ENCODE results near the gene OS9.

OS9 gene

DNA sequence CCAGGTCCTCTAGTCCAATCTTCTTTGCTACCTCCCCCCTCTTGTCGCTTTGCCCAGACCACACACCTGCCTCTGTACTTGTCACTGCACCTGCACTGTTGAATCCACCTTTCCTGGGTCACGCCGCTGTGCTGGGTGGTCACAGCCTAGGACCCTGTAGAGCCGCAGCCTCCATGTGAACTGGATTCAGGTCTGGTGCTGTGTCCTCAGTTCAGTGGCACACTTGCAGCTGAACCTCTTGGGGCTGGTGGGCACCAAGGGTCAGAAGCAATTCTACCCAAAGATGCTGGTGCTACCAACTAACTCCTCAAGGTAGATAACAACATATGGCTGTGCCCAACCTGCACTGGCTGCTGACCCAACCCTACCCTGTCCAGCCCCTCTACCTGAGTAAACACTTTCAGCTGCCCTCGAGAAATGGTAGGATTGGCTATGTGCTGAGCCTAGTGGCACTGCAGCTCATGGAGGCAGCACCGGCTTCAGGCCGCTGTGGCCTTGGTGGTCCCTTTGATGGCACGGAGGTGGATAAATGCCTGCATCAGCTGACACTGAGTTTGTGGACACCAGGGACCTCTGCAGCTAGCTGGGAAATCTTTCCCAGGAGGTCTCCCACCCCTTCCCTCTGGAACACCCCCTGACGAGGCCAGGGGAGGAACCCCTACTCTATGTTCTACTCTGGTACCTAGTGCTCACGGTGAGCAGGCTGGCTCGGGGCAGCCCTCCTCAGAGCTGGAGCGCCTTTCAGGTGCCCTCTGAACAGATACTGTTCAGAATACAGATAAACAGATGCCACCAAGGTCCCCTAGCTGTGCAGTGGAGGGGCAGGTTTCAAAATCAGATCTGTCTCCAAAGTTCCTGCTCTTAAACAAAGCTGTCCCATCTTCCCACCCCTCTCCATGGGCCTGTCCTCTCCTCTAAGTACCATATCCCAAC is 30.3 kb downstream of the OS9 start:
- Histone ChIP-seq H3K9ac (no peak overlapping the region), H3K27ac (0 out of 22 replicates have a peak overlapping the region, but pooled peaks of 1 of the 11 experiments have one; percentile 4), H3K4me3 (no peak overlapping the region), H4K20me1 (peaks cover 0 to 72% (median 5%) of the 10 kb centered on the region in 11 experiments; a peak in 9 of 22 replicates), H3K9me3 (replicated peaks in 1 of 11) (peaks cover 0 to 21% (median 13%) of the 10 kb centered on the region in 11 experiments; a peak in 15 of 22 replicates), H3K4me1 (peaks cover 0 to 7% (median 5%) of the 10 kb centered on the region in 10 experiments; a peak in 10 of 20 replicates), H3K36me3 (peaks cover 52 to 90% (median 61%) of the 10 kb centered on the region in 11 experiments), H3K4me2 (no peak overlapping the region; a peak in 1 of 22 replicates), H3K27me3 (no peaks in the 10 kb centered on the region)
- no peak for TF ChIP-seq Cebpa-rat (IDR thresholded peaks at IDR 0.05)

DNA sequence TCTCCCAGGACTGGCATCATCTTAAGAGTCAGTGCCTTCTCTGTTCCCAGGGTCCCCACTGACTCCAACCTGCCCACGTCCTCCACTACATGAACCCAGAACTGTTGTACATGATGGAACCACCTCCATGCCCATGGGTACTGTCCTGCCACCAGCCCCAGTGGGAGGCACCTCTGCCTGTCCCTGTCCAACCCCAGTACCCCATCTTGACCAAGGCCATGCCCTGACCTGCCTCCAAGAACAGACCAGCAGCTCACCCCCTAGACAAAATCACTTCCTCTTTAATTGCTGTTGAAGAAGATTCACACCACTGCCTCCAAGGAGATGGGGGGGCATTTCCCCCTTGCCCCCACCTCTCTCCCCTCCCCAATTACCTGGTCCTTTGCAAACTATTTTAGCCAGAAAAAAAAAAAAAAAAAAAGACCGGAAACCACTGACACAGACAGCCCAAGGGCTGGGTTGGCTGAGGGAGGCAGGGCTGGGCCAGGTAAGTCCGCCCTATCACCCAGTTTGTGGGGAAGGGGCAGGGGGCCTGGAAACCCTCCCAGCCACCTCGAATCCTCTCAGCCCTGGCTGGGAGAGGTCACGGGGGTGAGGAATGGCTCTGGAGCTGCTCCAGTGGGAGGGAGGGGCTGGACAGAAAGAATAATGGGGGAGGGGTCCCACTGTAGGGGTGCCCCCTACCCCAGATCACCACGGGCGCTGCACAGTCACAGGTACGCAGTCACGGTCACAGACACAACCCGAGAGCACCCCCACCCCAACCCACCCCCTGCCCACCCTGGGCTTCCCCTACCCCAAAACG is 31.2 kb downstream of the OS9 start:
- Histone ChIP-seq H3K4me3 (no peak overlapping the region), H3K9me3 (replicated peaks in 1 of 11) (peaks cover 0 to 21% (median 13%) of the 10 kb centered on the region in 11 experiments; a peak in 15 of 22 replicates), H3K36me3 (peaks cover 51 to 90% (median 61%) of the 10 kb centered on the region in 11 experiments), H3K27me3 (no peaks in the 10 kb centered on the region), H3K9ac (no peak overlapping the region), H3K27ac (0 out of 22 replicates have a peak overlapping the region, but pooled peaks of 1 of the 11 experiments have one; percentile 4), H4K20me1 (peaks cover 0 to 65% (median 5%) of the 10 kb centered on the region in 11 experiments; a peak in 9 of 22 replicates), H3K4me2 (peak overlapping the region in 1 of 11 experiments; percentile 5; a peak in 1 of 22 replicates), H3K4me1 (peaks cover 0 to 7% (median 5%) of the 10 kb centered on the region in 10 experiments; a peak in 10 of 20 replicates)
- TF ChIP-seq Cebpa-rat (IDR thresholded peaks at IDR 0.05): no peak

DNA sequence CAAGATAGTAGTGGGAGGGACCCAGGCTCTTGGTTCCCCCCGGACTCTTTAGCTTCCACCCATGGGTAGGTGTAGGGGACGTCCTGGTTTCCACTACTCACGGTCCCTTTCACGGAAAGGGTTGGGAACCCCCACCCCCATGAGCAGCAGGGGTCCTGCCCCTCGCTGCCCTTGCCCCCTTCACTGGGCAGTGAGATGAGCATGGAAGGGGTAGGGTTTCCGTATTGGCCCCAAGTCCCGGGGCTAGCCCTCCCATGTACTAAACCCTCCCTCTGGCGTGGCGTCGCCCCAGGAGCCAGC is 31.9 kb downstream of the OS9 start:
- H3K27ac ChIP-seq: no peak overlapping the region
- no peak overlapping the region for H3K4me3 ChIP-seq

DNA sequence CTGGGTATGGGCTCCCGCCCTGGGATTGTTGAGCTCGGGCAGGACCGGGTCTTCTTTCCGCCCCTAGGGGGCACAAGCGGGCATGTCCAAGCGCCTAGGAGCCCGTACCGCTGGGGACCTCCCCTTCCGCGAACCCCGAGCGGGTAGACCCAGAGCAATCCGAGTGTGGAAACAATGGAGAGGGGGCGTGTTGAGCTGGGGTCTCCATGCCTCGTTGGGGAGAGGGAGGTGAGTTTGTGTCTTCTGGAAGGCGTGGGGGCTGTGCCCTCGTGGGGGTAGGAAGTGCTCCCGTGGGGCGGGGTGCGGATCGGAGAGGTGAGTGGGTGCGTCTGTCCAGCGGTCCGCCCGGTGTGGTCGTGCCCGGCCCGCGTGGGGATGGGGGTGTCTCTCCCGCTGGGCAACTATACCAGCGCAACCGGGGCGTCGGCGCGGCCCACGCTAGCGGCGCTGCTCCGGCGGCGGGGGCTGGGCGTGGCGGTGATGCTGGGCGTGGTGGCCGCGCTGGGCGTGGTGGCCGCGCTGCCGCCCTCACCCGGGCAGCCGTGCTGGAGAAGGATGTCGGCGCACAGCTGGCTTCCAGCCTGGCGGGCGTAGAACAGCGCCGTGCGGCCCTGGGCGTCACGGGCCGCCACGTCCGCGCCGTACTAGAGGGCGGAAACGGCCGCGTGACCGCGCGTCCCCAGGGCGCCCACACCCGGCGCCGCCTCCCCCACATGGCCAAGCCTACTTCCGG is 32.4 kb downstream of the OS9 start:
- Histone ChIP-seq H4K20me1 (peaks cover 0 to 62% (median 4%) of the 10 kb centered on the region in 11 experiments; a peak in 6 of 22 replicates), H3K36me3 (peaks cover 51 to 90% (median 61%) of the 10 kb centered on the region in 11 experiments), H3K4me1 (peaks cover 0 to 7% (median 5%) of the 10 kb centered on the region in 10 experiments; a peak in 10 of 20 replicates), H3K27me3 (no peaks in the 10 kb centered on the region), H3K4me2 (no peak overlapping the region), H3K9me3 (replicated peaks in 1 of 11) (peaks cover 0 to 21% (median 13%) of the 10 kb centered on the region in 11 experiments; a peak in 15 of 22 replicates), H3K4me3 (no peak overlapping the region), H3K9ac (no peak overlapping the region), H3K27ac (no peak overlapping the region)
- TF ChIP-seq Cebpa-rat (IDR thresholded peaks at IDR 0.05): no peak

More for the DNA sequence above, 31.9 kb downstream of the OS9 start:
- H3K4me2 ChIP-seq: no peak overlapping the region
- H3K36me3 ChIP-seq: peaks cover 51 to 90% (median 61%) of the 10 kb centered on the region in 11 experiments
- H4K20me1 ChIP-seq: peaks cover 0 to 62% (median 5%) of the 10 kb centered on the region in 11 experiments; a peak in 8 of 22 replicates
- TF ChIP-seq Cebpa-rat (IDR thresholded peaks at IDR 0.05): no peak
- no peak overlapping the region for H3K9ac ChIP-seq
- H3K9me3 ChIP-seq (replicated peaks in 1 of 11): peaks cover 0 to 21% (median 13%) of the 10 kb centered on the region in 11 experiments; a peak in 15 of 22 replicates
- H3K4me1 ChIP-seq: peaks cover 0 to 7% (median 5%) of the 10 kb centered on the region in 10 experiments; a peak in 10 of 20 replicates
- H3K27me3 ChIP-seq: no peaks in the 10 kb centered on the region

DNA sequence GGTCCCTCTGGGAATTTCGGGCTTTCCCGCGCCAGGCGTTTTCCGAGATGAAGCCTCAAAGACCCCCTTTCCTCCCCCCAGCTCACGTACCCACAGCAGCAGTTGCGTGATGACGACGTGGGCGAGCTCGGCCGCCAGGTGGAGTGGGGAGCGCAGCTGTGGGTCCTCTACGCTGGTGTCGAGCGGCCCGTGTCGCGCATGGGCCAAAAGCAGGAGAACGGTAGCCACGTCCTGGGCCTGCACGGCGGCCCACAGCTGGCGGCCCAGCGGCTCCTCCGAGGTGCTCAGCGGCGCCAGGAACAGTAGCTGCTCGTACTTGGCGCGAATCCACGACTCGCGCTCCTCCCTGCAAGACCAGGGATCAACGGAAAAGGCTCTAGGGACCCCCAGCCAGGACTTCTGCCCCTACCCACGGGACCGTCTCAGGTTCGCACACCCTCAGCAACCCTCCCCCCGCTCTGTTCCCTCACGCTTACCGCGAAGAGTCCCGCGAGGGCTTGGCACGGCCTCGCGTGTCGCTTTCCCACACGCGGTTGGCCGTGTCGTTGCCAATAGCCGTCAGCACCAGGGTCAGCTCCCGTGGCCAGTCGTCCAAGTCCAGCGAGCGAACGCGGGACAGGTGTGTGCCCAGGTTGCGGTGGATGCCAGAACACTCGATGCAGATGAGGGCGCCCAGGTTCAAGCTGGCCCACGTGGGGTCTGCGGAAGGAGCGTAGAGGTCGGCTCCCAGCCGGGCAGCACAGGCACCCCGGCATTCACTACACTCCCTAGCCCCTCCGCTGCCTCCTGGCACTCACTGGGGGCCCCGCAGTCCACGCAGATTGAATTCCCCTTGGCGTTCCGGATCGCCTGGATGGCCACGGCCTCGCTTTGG is 33.2 kb downstream of the OS9 start:
- no peak overlapping the region for H3K27ac ChIP-seq
- peaks cover 0 to 7% (median 5%) of the 10 kb centered on the region in 10 experiments; a peak in 10 of 20 replicates for H3K4me1 ChIP-seq
- no peak overlapping the region for H3K4me2 ChIP-seq
- peaks cover 0 to 60% (median 4%) of the 10 kb centered on the region in 11 experiments; a peak in 6 of 22 replicates for H4K20me1 ChIP-seq
- TF ChIP-seq Cebpa-rat (IDR thresholded peaks at IDR 0.05): no peak
- H3K36me3 ChIP-seq: peaks cover 51 to 90% (median 61%) of the 10 kb centered on the region in 11 experiments
- H3K27me3 ChIP-seq: no peaks in the 10 kb centered on the region
- no peak overlapping the region for H3K9ac ChIP-seq
- peaks cover 0 to 21% (median 13%) of the 10 kb centered on the region in 11 experiments; a peak in 15 of 22 replicates for H3K9me3 ChIP-seq (replicated peaks in 1 of 11)
- H3K4me3 ChIP-seq: no peak overlapping the region

DNA sequence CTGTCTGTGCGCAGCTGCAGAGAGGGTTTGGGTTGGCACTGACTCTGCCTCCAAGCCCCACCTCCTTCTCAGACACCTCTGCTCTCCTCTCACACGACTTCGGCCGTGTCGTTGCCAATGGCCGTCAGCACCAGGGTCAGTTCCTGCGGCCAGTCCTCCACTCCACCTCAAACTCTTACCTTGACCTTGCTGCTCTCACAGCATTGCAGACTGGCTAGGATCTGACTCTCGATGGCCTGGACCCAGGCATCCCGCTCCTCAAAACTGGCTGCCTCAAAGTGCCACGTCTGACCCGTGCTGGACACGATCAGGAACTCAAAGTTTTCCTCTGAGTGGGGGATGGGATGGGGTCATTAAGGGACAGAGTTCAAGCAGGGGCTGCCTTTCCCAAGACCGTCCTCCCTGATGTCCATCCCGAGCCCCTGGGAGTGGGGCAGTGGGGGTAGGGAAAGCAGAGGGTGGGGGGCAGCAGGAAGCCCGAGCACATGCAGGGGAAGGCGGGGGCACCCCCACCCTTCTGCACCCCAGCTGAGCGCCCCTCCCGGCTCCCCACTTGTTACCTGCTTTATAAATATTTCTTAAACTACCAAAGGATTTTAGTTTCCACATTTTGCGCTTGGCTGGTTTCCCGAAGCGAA is 33.9 kb downstream of the OS9 start:
- no peak for TF ChIP-seq Cebpa-rat (IDR thresholded peaks at IDR 0.05)
- peaks cover 0 to 7% (median 5%) of the 10 kb centered on the region in 10 experiments; a peak in 10 of 20 replicates for H3K4me1 ChIP-seq
- no peak overlapping the region for H3K4me3 ChIP-seq
- H3K27ac ChIP-seq: no peak overlapping the region
- no peak overlapping the region for H3K9ac ChIP-seq
- peaks cover 0 to 21% (median 13%) of the 10 kb centered on the region in 11 experiments; a peak in 15 of 22 replicates for H3K9me3 ChIP-seq (replicated peaks in 1 of 11)
- H3K36me3 ChIP-seq: peaks cover 57 to 90% (median 67%) of the 10 kb centered on the region in 11 experiments
- no peaks in the 10 kb centered on the region for H3K27me3 ChIP-seq
- peaks cover 0 to 61% (median 4%) of the 10 kb centered on the region in 11 experiments; a peak in 6 of 22 replicates for H4K20me1 ChIP-seq
- no peak overlapping the region for H3K4me2 ChIP-seq

DNA sequence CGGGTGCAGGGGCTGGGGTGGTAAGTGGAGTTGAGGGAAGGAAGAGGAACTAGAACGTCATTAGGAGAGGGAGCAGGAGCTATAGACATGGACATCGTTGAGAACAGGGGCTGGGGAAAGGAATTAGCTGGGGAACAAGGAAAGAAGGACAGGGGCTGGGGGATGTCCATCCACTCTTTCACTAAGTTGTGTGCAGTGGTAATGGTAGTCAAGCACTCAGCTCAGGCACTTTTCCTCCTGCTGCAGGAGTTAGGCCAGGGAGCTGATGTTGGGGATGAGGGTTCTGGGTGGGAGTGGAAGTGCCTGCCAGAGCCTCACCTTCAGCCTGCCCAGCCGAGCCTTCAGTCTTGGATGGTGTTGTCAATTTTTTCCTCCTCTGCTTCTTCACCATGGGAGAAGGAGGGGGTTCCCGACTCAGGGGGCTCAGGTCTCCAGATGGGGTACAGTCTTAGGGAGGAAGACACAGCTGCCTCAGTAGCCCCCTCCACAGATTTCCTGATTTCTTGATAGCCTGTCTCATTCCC is 35.5 kb downstream of the OS9 start:
- Histone ChIP-seq H3K4me1 (peaks cover 0 to 7% (median 5%) of the 10 kb centered on the region in 10 experiments; a peak in 10 of 20 replicates), H3K27ac (no peak overlapping the region), H3K27me3 (no peaks in the 10 kb centered on the region), H3K9me3 (replicated peaks in 1 of 11) (peaks cover 0 to 21% (median 13%) of the 10 kb centered on the region in 11 experiments; a peak in 15 of 22 replicates), H4K20me1 (peaks cover 0 to 59% (median 0%) of the 10 kb centered on the region in 11 experiments; a peak in 5 of 22 replicates), H3K36me3 (peaks cover 72 to 91% (median 82%) of the 10 kb centered on the region in 11 experiments), H3K4me3 (no peak overlapping the region), H3K9ac (no peak overlapping the region), H3K4me2 (no peak overlapping the region)
- TF ChIP-seq Cebpa-rat (IDR thresholded peaks at IDR 0.05): no peak

Data from BLaER1 treated with 17β-estradiol and CSF1 and Interleukin-3, amounts not matched to agents 10 nM and 100 nM (cell line).